Ammon's horn (tissue), 1 donor: ENCODE measurements around the gene PELI2.

Source experiments
- DNase-seq: peaks from one replicate; pipeline ENCODE4 v3.0.0-alpha.2; 2016; ENCODE audit warnings: low spot score

Gene PELI2

DNA sequence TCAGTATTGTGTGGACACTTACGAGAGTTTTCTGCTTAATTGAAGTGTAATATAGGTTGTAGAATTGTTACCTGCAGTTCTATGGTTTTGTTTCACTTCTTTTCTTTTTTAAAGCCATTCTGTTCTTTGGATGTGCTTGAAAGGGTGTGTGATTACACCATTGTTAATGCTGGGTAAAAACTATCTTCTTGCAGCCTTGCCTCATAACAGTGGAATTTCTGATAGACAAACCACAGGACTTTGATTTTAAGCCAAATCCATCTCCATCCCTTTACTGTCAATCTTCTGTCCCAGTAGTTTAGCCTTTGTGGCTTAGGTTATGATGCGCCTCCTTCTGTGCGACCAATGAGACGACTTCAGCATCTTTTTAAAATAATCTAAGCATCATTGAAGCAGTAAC lies 182.3 kb downstream of the PELI2 start:
- no peak for DNase-seq

DNA sequence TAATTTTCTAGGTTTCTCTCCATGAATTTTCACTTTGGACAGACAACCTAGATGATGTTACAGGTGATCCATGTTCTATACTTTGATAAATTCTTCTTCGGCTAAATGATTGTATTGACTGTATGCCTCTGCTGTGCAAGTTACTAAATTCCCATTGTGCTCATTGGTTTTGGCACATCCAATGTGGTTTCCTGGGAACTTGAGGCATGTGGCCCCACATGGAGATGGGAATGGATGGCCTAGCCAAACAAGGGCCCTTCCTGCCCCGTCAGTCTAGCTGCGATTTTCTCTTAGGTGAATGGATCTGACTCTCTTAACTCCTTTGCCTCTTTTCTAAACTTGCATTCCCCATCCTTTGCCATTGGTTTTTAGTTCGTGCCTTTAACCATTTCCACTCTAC lies 186.2 kb downstream of the PELI2 start:
- DNase-seq = no peak

DNA sequence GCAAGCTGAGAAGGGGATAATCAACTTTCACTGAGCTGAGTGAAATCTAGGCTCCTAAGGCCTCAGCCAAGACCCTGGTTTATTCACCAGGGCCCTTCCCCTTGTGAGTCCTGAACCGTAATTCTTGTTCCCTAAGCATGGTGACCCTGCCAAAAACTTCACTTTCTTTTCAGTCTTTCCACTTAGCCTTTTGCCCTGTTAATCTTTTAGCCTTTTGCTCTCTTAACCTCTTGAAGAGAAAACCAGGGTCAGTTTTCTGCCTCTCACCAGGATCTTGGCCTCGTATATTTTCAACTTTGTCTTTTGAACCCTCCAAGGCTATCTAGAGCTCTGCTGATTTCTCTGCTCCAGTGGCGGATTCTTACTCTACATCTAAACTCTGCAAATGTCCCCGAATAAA lies 191.0 kb downstream of the PELI2 start:
- DNase-seq = no peak

GRCh38 chr14:56310643-56311042 lies 192.4 kb downstream of the PELI2 start:
- no peak for DNase-seq

- no peak for DNase-seq
These were observed 195.6 kb downstream of the PELI2 start for GRCh38 chr14:56313789-56314188.

DNA sequence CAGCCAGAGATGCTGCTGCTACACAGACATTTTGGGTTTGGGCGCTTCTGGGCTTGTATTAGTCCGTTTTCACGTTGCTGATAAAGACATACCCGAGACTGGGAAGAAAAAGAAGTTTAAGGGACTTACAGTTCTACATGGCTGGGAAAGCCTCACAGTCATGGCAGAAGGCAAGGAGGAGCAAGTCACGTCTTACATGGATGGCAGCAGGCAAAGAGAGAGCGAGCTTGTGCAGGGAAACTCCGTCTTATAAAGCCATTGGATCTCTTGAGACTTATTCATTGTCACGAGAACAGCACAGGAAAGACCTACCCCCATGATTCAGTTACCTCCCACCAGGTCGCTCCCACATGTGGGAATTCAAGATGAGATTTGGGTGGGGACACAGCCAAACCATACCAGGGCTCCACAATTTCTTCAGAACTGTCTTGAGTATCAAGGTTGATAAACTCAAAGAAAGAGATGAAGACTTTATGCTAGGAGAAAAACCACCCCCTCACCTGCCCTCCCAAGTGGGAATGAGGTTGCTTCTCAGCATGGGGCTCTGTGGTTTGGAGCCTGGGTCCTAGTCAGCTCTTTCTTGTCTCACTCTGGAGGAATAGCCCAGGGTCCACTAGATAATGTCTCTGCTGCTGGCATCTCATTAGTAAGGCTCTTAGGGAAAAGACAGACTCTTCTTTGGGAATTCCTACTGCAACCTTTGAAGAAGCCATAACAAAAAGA lies 200.3 kb downstream of the PELI2 start:
- no peak for DNase-seq

DNA sequence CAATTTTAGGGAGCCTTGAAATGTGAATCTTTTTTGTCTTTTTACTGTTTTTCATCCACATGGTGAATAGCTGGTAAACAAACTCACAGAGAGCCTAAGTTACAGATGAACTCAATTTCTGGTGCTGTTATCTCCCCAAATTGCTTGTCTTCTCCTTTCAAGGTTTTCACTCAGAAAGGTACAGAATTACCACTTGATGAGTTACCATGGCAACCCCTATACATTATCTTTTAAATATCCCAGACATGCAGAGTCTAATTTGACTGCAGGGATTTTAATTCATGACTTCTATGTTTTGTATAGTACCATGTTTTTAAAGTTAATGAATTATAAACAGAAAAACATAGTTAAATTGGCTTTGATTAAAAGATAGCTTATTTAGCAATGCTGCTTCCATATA lies 203.7 kb downstream of the PELI2 start:
- no peak for DNase-seq

- no peak for DNase-seq
These were observed 204.3 kb downstream of the PELI2 start for GRCh38 chr14:56322531-56322930.

- no peak for DNase-seq
These were observed 206.2 kb downstream of the PELI2 start for GRCh38 chr14:56324454-56324853.

DNA sequence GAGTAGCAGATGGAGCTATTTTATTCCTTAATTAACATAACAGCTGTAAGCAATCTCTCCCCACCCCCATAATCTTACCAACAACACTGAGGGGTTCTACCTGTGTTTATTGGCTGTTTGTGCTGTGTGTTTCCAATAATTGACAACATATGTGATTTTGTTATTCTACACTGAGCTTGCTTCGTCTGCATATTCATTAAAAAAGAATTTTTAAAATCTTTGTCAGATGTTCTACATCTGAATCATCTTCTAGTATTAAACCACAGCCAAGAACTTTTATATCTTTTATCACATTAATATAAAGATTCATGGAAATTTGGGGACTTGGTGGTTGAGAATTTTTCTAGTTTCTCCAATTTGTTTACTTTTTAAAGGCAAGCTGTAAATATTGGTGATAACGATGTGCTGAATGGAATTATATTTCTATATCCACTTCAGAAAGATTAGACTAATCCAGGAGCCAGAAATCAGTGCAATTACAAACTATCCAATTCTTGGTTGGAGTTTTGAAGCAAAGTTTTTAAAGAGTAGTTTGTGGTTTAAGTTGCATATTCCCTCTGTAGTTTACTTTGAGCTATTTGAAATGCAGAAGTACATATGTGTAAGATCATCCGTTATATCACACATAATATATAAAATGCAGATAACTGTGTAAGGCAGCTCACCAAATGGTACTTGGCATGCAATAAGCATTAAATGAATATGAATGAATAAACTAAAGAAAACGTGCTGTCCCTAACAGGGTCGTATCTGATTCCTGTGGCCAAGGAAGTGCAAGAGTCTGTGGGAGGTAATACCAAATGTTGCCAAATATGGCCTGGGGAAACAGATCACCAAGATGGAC lies 206.9 kb downstream of the PELI2 start:
- no peak for DNase-seq

DNA sequence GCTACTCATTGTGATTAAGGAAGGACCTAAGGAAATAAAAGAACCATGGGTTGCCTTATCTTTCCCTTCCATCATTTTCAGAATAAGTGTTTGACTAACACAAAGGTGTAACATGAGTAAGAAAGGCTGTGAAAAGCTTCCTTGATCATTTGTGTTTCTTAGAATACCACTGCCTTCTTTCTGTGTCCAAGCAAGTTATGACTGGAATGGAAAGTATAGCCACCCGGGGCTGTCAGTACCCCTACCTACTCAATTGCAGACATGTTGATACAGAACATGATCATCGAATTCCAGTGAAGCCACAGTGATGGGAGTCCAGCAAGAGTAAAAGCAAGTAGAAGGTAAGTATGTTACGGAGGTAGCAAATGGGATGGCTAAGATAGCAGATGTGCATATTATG lies 209.8 kb downstream of the PELI2 start:
- DNase-seq = no peak

GRCh38 chr14:56331592-56332216 lies 213.5 kb downstream of the PELI2 start:
- no peak for DNase-seq

GRCh38 chr14:56333359-56334292 lies 215.4 kb downstream of the PELI2 start:
- DNase-seq = peak; percentile 20

DNA sequence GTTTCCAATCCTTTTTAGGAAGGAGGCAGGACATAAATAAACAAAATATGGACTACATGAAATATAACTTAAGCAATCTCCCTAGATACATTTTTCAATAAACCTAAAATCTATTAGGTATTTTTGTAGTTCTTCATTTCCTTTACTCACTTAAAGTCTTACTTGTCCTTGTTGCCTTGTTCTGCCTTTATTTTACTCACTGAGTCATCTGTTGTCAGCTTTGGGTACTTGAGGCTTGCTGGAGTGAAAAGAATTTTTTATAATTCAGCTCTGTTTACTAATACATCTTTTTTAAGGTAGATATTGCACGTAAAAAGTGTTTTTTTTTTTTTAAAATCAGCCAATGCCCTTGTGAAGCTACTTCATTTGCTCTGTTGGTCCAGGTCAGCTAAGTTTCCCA lies 216.2 kb downstream of the PELI2 start:
- DNase-seq = no peak

DNA sequence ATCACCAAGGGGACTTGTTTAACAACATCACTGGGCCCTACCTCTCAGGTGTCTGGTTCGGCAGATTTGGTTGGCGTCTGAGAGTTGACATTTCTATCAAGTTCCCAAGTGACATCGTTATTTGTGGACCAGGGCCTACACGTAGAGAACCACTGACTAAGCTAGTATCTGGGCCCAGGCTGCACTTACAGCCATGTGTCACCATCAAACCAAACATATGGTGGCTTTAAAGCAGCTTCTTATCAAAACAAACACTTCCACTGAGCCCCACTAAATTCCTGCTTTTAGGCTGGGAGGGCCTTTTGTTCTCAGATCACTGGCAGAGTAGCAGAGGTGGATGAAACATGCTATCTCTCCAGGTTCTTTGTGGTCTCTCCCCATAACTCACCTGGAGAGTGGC lies 220.5 kb downstream of the PELI2 start:
- DNase-seq = no peak

GRCh38 chr14:56339855-56340701 lies 221.9 kb downstream of the PELI2 start:
- peak; percentile 92 for DNase-seq

DNA sequence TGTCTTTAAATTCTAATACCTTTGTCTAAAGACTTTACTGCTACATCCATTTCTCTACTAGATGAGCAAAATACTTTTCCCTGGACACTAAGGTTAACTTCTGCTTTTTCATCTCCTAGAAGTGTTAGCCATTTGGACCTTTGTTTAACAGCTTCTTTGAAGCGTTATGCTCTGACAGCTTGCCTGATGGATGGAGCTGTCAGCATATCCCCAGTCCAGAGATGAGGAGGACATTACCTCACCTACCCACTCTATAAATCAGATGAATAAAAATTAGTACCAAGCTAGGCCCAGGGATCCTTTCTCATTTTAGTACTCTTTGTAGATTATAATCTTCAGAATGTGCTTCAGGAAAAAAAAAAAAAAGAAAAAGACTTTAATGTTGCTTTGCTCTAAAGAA lies 222.7 kb downstream of the PELI2 start:
- DNase-seq = no peak

DNA sequence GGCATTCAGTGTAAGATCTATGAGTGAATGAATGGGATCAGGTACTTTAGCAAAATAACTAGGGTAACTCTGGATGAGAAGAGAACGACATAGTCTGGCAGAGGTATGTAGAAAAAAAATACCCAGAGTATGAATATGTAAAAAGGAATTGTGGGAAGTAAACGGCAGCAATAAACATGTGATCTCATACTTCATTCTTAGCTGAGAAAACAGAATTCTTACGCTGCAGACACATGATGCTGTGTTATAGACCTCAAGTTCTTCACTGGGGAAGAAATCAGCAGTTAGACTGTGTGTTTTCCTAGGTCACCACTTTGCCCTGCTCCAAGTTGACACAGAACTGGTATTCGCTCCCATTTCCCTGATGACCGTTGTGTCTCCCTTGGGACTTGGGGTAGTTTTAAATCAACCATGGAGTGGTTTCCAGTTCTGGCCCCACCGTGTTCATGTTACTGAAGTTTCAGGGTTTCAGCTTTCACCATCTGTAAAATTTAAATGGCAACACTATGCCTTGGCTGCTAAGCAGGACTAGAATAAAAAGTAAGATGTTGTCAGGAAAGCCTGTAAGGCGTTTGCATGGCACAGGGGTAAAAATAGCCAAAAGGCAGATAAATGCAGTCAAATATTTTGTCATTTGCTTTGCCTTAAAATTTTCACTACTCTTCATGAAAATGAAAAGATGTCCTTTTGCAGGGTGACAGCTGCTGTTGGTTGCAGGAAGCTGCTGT lies 223.7 kb downstream of the PELI2 start:
- no peak for DNase-seq

DNA sequence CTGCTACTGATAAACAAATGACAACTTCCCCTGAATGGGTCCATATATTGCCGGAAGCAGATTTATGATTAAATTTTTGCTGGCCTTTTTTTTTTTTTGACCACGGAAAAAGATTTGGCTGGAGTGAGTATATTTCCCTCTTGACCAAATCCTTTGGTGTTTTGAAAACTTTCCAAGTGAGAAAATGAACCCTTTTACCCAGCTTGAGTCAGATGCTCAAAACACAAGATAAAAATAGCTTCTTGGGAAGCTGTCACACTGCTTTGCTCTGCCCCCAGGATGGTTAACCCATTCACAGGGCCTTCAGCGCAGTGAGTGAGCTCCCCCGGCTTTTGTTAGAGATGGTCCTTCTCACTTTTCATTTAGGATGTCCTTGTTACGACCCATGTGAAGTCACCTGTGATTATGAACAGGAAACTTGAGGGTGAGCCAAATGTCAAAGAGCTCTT lies 224.3 kb downstream of the PELI2 start:
- DNase-seq = no peak

DNA sequence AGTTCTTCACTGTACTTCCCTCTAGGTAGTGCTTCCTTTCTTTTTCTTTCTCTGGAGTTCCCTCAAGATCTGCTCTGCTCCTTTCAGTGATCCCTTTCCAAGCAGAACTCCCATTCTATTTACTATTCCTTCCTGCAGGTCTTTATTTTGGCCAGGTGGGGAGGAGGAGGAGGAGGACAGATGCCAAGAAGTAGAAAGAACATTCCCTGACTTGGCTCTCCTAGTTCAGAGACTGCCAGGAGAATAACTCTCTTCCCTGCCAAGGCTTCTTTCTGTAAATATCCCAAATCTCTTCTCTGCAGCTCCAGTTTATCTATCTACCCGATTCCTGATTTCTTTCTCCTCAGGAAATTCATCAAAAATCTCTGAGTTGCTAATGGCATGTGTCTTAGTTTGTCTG lies 231.7 kb downstream of the PELI2 start:
- no peak for DNase-seq
